Measurements from ENCODE around the gene PARD3B.

The PARD3B gene

GRCh38 chr2:204643326-204643725 lies 98.1 kb downstream of the PARD3B start:
- no peak overlapping the region for H3K4me3 ChIP-seq (ENCODE audit: low read length)
- H3K36me3 ChIP-seq (ENCODE audit: control insufficient read depth, low read depth, low read length): no peaks in the 10 kb centered on the region
- no peak overlapping the region for H3K27ac ChIP-seq (ENCODE audit: low read length)
- H3K27me3 ChIP-seq (ENCODE audit: control insufficient read depth, insufficient read depth, low read length): no peaks in the 10 kb centered on the region
- H3K9ac ChIP-seq (ENCODE audit: low read length): no peak overlapping the region
- no peaks in the 10 kb centered on the region for H3K9me3 ChIP-seq (ENCODE audit: control insufficient read depth, low read depth, low read length)
- no peaks in the 10 kb centered on the region for H3K4me1 ChIP-seq (ENCODE audit: control insufficient read depth, low read depth, low read length)

GRCh38 chr2:204645018-204645773 lies 99.9 kb downstream of the PARD3B start:
- Histone ChIP-seq H3K27me3 (ENCODE audit: control insufficient read depth, insufficient read depth, low read length) (no peaks in the 10 kb centered on the region), H3K4me3 (ENCODE audit: low read length) (no peak overlapping the region), H3K9ac (ENCODE audit: low read length) (no peak overlapping the region), H3K4me1 (ENCODE audit: control insufficient read depth, low read depth, low read length) (no peaks in the 10 kb centered on the region), H3K9me3 (ENCODE audit: control insufficient read depth, low read depth, low read length) (no peaks in the 10 kb centered on the region), H3K36me3 (ENCODE audit: control insufficient read depth, low read depth, low read length) (no peaks in the 10 kb centered on the region), H3K27ac (ENCODE audit: low read length) (no peak overlapping the region)

DNA sequence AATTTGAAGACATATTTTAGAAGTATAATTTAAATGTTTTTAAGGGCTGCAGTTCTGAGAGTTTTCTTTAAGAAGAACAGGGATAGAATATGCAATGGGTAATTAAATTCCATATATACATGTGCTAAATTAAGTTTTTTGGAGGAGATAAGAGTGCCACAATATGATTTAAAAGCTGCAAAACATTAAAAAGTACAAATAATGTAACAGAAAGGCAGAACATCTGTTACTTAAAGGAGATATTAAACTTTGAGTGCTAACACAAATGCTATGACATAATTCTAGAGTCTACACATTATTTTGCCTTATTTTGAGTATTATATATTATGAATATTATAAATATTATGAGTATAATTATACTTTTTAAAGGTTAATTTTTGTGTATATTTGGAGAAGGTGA lies 102.4 kb downstream of the PARD3B start:
- Histone ChIP-seq H3K9ac (ENCODE audit: low read length) (no peak overlapping the region), H3K36me3 (ENCODE audit: control insufficient read depth, low read depth, low read length) (no peaks in the 10 kb centered on the region), H3K4me1 (ENCODE audit: control insufficient read depth, low read depth, low read length) (no peaks in the 10 kb centered on the region), H3K27me3 (ENCODE audit: control insufficient read depth, insufficient read depth, low read length) (no peaks in the 10 kb centered on the region), H3K27ac (ENCODE audit: low read length) (no peak overlapping the region), H3K4me3 (ENCODE audit: low read length) (no peak overlapping the region), H3K9me3 (ENCODE audit: control insufficient read depth, low read depth, low read length) (no peaks in the 10 kb centered on the region)

GRCh38 chr2:204650611-204651010 lies 105.3 kb downstream of the PARD3B start:
- Histone ChIP-seq H3K9ac (ENCODE audit: low read length) (no peak overlapping the region), H3K27ac (ENCODE audit: low read length) (no peak overlapping the region), H3K36me3 (ENCODE audit: control insufficient read depth, low read depth, low read length) (no peaks in the 10 kb centered on the region), H3K9me3 (ENCODE audit: control insufficient read depth, low read depth, low read length) (no peaks in the 10 kb centered on the region), H3K27me3 (ENCODE audit: control insufficient read depth, insufficient read depth, low read length) (no peaks in the 10 kb centered on the region), H3K4me3 (ENCODE audit: low read length) (no peak overlapping the region), H3K4me1 (ENCODE audit: control insufficient read depth, low read depth, low read length) (no peaks in the 10 kb centered on the region)

DNA sequence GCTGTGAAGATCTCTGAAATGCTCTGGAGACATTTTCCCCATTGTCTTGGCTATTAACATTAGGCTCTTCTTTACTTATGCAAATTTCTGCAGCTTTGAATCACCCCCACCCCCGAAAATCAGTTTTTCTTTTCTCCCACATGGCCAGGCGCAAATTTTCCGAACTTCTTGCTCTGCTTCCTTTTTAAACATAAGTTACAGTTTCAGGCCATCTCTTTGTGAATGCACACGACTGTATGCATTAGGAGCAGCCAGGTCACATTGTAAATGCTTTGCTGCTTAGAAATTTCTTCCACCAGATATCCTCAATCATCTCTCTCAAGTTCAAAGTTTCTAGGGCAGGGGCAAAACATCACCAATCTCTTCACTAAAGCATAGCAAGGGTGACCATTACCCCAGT lies 106.8 kb downstream of the PARD3B start:
- Histone ChIP-seq H3K4me1 (ENCODE audit: control insufficient read depth, low read depth, low read length) (no peaks in the 10 kb centered on the region), H3K27ac (ENCODE audit: low read length) (no peak overlapping the region), H3K4me3 (ENCODE audit: low read length) (no peak overlapping the region), H3K9me3 (ENCODE audit: control insufficient read depth, low read depth, low read length) (no peaks in the 10 kb centered on the region), H3K36me3 (ENCODE audit: control insufficient read depth, low read depth, low read length) (no peaks in the 10 kb centered on the region), H3K9ac (ENCODE audit: low read length) (no peak overlapping the region), H3K27me3 (ENCODE audit: control insufficient read depth, insufficient read depth, low read length) (no peaks in the 10 kb centered on the region)

- Histone ChIP-seq H3K36me3 (ENCODE audit: control insufficient read depth, low read depth, low read length) (no peaks in the 10 kb centered on the region), H3K27me3 (ENCODE audit: control insufficient read depth, insufficient read depth, low read length) (no peaks in the 10 kb centered on the region), H3K4me1 (ENCODE audit: control insufficient read depth, low read depth, low read length) (no peaks in the 10 kb centered on the region), H3K27ac (ENCODE audit: low read length) (no peak overlapping the region), H3K4me3 (ENCODE audit: low read length) (no peak overlapping the region), H3K9me3 (ENCODE audit: control insufficient read depth, low read depth, low read length) (no peaks in the 10 kb centered on the region), H3K9ac (ENCODE audit: low read length) (no peak overlapping the region)
Measured at GRCh38 chr2:204654669-204655068, 109.4 kb downstream of the PARD3B start.

DNA sequence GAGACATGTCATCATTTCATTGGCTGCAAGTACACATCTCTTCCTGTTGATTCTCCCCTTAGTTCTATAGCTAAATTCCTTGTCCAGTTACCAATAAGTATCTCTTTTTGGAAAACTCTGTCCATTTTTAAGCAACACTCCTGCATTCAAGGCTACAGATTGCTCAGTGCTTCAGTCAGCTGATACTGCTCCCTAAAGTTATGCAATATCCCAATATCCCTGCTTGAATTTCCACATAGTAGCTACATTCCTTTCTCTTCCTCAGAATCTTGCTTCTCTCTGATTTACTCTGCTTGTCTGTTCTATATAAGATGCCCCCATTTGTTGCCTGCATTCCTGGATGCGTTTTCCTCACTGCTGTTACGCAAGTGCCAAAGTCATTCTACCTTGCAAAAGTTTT lies 109.8 kb downstream of the PARD3B start:
- Histone ChIP-seq H3K4me1 (ENCODE audit: control insufficient read depth, low read depth, low read length) (no peaks in the 10 kb centered on the region), H3K4me3 (ENCODE audit: low read length) (no peak overlapping the region), H3K9ac (ENCODE audit: low read length) (no peak overlapping the region), H3K36me3 (ENCODE audit: control insufficient read depth, low read depth, low read length) (no peaks in the 10 kb centered on the region), H3K27ac (ENCODE audit: low read length) (no peak overlapping the region), H3K27me3 (ENCODE audit: control insufficient read depth, insufficient read depth, low read length) (no peaks in the 10 kb centered on the region), H3K9me3 (ENCODE audit: control insufficient read depth, low read depth, low read length) (no peaks in the 10 kb centered on the region)

DNA sequence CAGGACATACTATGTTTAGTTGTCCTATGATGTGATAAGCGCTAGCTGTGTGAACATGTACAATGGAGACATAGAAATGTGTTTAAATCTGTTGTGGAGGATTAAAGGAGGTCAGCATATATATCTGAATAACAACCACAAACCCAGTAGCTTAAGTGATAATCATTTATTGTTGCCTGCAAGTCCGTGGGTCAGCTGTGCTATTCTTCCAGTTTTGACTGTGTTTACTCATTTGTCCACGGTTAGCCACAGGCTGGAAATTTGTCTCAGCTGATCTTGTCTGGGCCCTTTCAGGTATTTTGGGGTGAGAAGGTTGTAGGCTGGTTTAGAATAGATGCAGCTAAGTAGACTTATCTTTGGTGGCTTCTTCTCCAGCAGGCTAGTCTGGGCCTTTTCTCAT lies 110.4 kb downstream of the PARD3B start:
- Histone ChIP-seq H3K27ac (ENCODE audit: low read length) (no peak overlapping the region), H3K9ac (ENCODE audit: low read length) (no peak overlapping the region), H3K4me1 (ENCODE audit: control insufficient read depth, low read depth, low read length) (no peaks in the 10 kb centered on the region)

GRCh38 chr2:204657024-204657423 lies 111.7 kb downstream of the PARD3B start:
- no peaks in the 10 kb centered on the region for H3K9me3 ChIP-seq (ENCODE audit: control insufficient read depth, low read depth, low read length)
- H3K9ac ChIP-seq (ENCODE audit: low read length): no peak overlapping the region
- H3K4me3 ChIP-seq (ENCODE audit: low read length): no peak overlapping the region

More for the DNA sequence above, 110.4 kb downstream of the PARD3B start:
- H3K9me3 ChIP-seq (ENCODE audit: control insufficient read depth, low read depth, low read length): no peaks in the 10 kb centered on the region
- no peaks in the 10 kb centered on the region for H3K36me3 ChIP-seq (ENCODE audit: control insufficient read depth, low read depth, low read length)
- no peak overlapping the region for H3K4me3 ChIP-seq (ENCODE audit: low read length)
- H3K27me3 ChIP-seq (ENCODE audit: control insufficient read depth, insufficient read depth, low read length): no peaks in the 10 kb centered on the region

GRCh38 chr2:204662956-204663355 lies 117.7 kb downstream of the PARD3B start:
- H3K4me1 ChIP-seq (ENCODE audit: control insufficient read depth, low read depth, low read length): peaks cover 12% of the 10 kb centered on the region
- no peak overlapping the region for H3K9ac ChIP-seq (ENCODE audit: low read length)
- H3K9me3 ChIP-seq (ENCODE audit: control insufficient read depth, low read depth, low read length): no peaks in the 10 kb centered on the region

More at GRCh38 chr2:204657024-204657423, 111.7 kb downstream of the PARD3B start:
- Histone ChIP-seq H3K36me3 (ENCODE audit: control insufficient read depth, low read depth, low read length) (no peaks in the 10 kb centered on the region), H3K27ac (ENCODE audit: low read length) (no peak overlapping the region), H3K4me1 (ENCODE audit: control insufficient read depth, low read depth, low read length) (no peaks in the 10 kb centered on the region), H3K27me3 (ENCODE audit: control insufficient read depth, insufficient read depth, low read length) (no peaks in the 10 kb centered on the region)

GRCh38 chr2:204663816-204664425 lies 118.6 kb downstream of the PARD3B start:
- H3K9ac ChIP-seq (ENCODE audit: low read length): no peak overlapping the region
- H3K27ac ChIP-seq (ENCODE audit: low read length): no peak overlapping the region
- H3K27me3 ChIP-seq (ENCODE audit: control insufficient read depth, insufficient read depth, low read length): no peaks in the 10 kb centered on the region
- H3K4me3 ChIP-seq (ENCODE audit: low read length): no peak overlapping the region
- H3K36me3 ChIP-seq (ENCODE audit: control insufficient read depth, low read depth, low read length): no peaks in the 10 kb centered on the region
- H3K9me3 ChIP-seq (ENCODE audit: control insufficient read depth, low read depth, low read length): no peaks in the 10 kb centered on the region
- peaks cover 12% of the 10 kb centered on the region for H3K4me1 ChIP-seq (ENCODE audit: control insufficient read depth, low read depth, low read length)

More at GRCh38 chr2:204662956-204663355, 117.7 kb downstream of the PARD3B start:
- H3K27ac ChIP-seq (ENCODE audit: low read length): no peak overlapping the region
- no peak overlapping the region for H3K4me3 ChIP-seq (ENCODE audit: low read length)
- H3K27me3 ChIP-seq (ENCODE audit: control insufficient read depth, insufficient read depth, low read length): no peaks in the 10 kb centered on the region
- H3K36me3 ChIP-seq (ENCODE audit: control insufficient read depth, low read depth, low read length): no peaks in the 10 kb centered on the region

GRCh38 chr2:204664708-204665121 lies 119.4 kb downstream of the PARD3B start:
- Histone ChIP-seq H3K4me1 (ENCODE audit: control insufficient read depth, low read depth, low read length) (peaks cover 12% of the 10 kb centered on the region), H3K36me3 (ENCODE audit: control insufficient read depth, low read depth, low read length) (no peaks in the 10 kb centered on the region), H3K9ac (ENCODE audit: low read length) (no peak overlapping the region), H3K9me3 (ENCODE audit: control insufficient read depth, low read depth, low read length) (no peaks in the 10 kb centered on the region), H3K27ac (ENCODE audit: low read length) (no peak overlapping the region), H3K4me3 (ENCODE audit: low read length) (no peak overlapping the region), H3K27me3 (ENCODE audit: control insufficient read depth, insufficient read depth, low read length) (no peaks in the 10 kb centered on the region)

All from iPS-18a (cell line).